ENCODE measurements around the gene PGA5. TPM values are rescaled to one million over a fixed set of nuclear protein-coding genes. Genes with fewer than 3 reads are reported as not detected.

Gene PGA5
- total RNA-seq, 1 experiment from 2014 or later = not detected

GRCh38 chr11:61293867-61294716, 53.1 kb downstream of the PGA5 start:
- 0 out of 2 replicates have a peak, but pooled peaks have one; percentile 14 for TF ChIP-seq CTCF (conservative IDR thresholded peaks at IDR 0.05; ENCODE audit: low read depth, low read length)
- no peak for TF ChIP-seq EZH2 (IDR thresholded peaks at IDR 0.05; ENCODE audit: borderline replicate concordance, low read depth, low read length, poor library complexity, severe bottlenecking)
- BruUV-seq (replicated peaks) = no TSS peak
- ChIA-PET CTCF (interaction anchor here (0.9 to 1.3 kb wide), 2 partner anchors 42 to 91 kb away, joined by 3 to 4 read pairs; no protein-coding TSS in a partner anchor), POLR2A (ENCODE audit: low non-redundant PET) (interaction anchor here (0.5 kb wide), 1 partner anchor 65 kb away, joined by 3 read pairs; no protein-coding TSS in a partner anchor)
- H3K27me3 ChIP-seq (replicated peaks; ENCODE audit: insufficient read depth, low read depth, low read length, poor library complexity) = no peaks in the 10 kb centered on the region
- intact Hi-C loops (cut with micrococcal nuclease; ENCODE audit: unreplicated experiment) = no loop called here
- H3K9me3 ChIP-seq (ENCODE audit: low read depth, low read length, poor library complexity, severe bottlenecking) = no peaks in the 10 kb centered on the region
- peaks cover 3% of the 10 kb centered on the region for H3K36me3 ChIP-seq (ENCODE audit: insufficient read depth, low read length, poor library complexity, severe bottlenecking)
- peak; percentile 73 for DNase-seq (ENCODE audit: low spot score)
- H3K4me1 ChIP-seq (ENCODE audit: insufficient read depth, low read length, poor library complexity, severe bottlenecking) = peaks cover 8% of the 10 kb centered on the region
- peak overlapping the region; percentile 75 for H3K27ac ChIP-seq (ENCODE audit: low read depth, low read length, poor library complexity, severe bottlenecking)
- peak overlapping the region; percentile 61 for H3K4me3 ChIP-seq (ENCODE audit: low read depth, low read length, poor library complexity, severe bottlenecking)

- CTCF ChIA-PET = interaction anchor here (0.9 to 1.3 kb wide), 2 partner anchors 41 to 91 kb away, joined by 3 to 4 read pairs; no protein-coding TSS in a partner anchor
- peak within 1 kb of the TSS; percentile 75 for H3K27ac ChIP-seq (ENCODE audit: low read depth, low read length, poor library complexity, severe bottlenecking)
- POLR2A ChIA-PET (ENCODE audit: low non-redundant PET) = no interaction called here
- TF ChIP-seq CTCF (conservative IDR thresholded peaks at IDR 0.05; ENCODE audit: low read depth, low read length) (peak; percentile 56), EZH2 (IDR thresholded peaks at IDR 0.05; ENCODE audit: borderline replicate concordance, low read depth, low read length, poor library complexity, severe bottlenecking) (no peak)
- no peaks in the 10 kb centered on the region for H3K9me3 ChIP-seq (ENCODE audit: low read depth, low read length, poor library complexity, severe bottlenecking)
- peak; percentile 88 for DNase-seq (ENCODE audit: low spot score)
- H3K36me3 ChIP-seq (ENCODE audit: insufficient read depth, low read length, poor library complexity, severe bottlenecking) = peaks cover 12% of the 10 kb centered on the region
- no peaks in the 10 kb centered on the region for H3K27me3 ChIP-seq (replicated peaks; ENCODE audit: insufficient read depth, low read depth, low read length, poor library complexity)
- no TSS peak for BruUV-seq (replicated peaks)
- peak within 1 kb of the TSS; percentile 61 for H3K4me3 ChIP-seq (ENCODE audit: low read depth, low read length, poor library complexity, severe bottlenecking)
- intact Hi-C loops (cut with micrococcal nuclease; ENCODE audit: unreplicated experiment) = no loop called here
- peaks cover 8% of the 10 kb centered on the region for H3K4me1 ChIP-seq (ENCODE audit: insufficient read depth, low read length, poor library complexity, severe bottlenecking)
Observed at GRCh38 chr11:61294717-61295595, 54.0 kb downstream of the PGA5 start, which contains the start of gene VWCE. TSS of gene VWCE (minus strand) at chr11:61295316. CDS start at chr11:61295037, 279 bp downstream.

- ChIA-PET CTCF (no interaction called here), POLR2A (ENCODE audit: low non-redundant PET) (no interaction called here)
- Histone ChIP-seq H3K9me3 (ENCODE audit: low read depth, low read length, poor library complexity, severe bottlenecking) (no peaks in the 10 kb centered on the region), H3K4me1 (ENCODE audit: insufficient read depth, low read length, poor library complexity, severe bottlenecking) (peaks cover 8% of the 10 kb centered on the region), H3K4me3 (ENCODE audit: low read depth, low read length, poor library complexity, severe bottlenecking) (peak overlapping the region; percentile 61), H3K27ac (ENCODE audit: low read depth, low read length, poor library complexity, severe bottlenecking) (peak overlapping the region; percentile 75), H3K27me3 (replicated peaks; ENCODE audit: insufficient read depth, low read depth, low read length, poor library complexity) (no peaks in the 10 kb centered on the region), H3K36me3 (ENCODE audit: insufficient read depth, low read length, poor library complexity, severe bottlenecking) (peaks cover 18% of the 10 kb centered on the region)
- DNase-seq (ENCODE audit: low spot score) = no peak
- no peak for TF ChIP-seq CTCF (conservative IDR thresholded peaks at IDR 0.05; ENCODE audit: low read depth, low read length)
- TF ChIP-seq EZH2 (IDR thresholded peaks at IDR 0.05; ENCODE audit: borderline replicate concordance, low read depth, low read length, poor library complexity, severe bottlenecking) = no peak
- BruUV-seq (replicated peaks) = no TSS peak
- intact Hi-C loops (cut with micrococcal nuclease; ENCODE audit: unreplicated experiment) = no loop called here
Observed at GRCh38 chr11:61295596-61295926, 54.6 kb downstream of the PGA5 start.

All from A673 (cell line).